SKM-1 treated with dmso at 0.1 percent for 144 hours (cell line): ENCODE results near the gene PRKAR1B.

ENCODE experiments used
- DNase-seq: peaks from one replicate; lab custom pipeline; 2025; ENCODE audit not compliant: unreplicated experiment; lab: John Stamatoyannopoulos, UW

Gene PRKAR1B

GRCh38 chr7:548401-548800 is 178.7 kb downstream of the PRKAR1B start:
- no peak for DNase-seq

- DNase-seq: no peak
Observed at GRCh38 chr7:545470-545869, 181.6 kb downstream of the PRKAR1B start.

GRCh38 chr7:544338-545221 is 182.5 kb downstream of the PRKAR1B start:
- no peak for DNase-seq

- DNase-seq: no peak
Observed at GRCh38 chr7:543501-544337, 183.4 kb downstream of the PRKAR1B start.

- no peak for DNase-seq
Observed at GRCh38 chr7:542713-543500, 184.2 kb downstream of the PRKAR1B start.

- no peak for DNase-seq
Observed at GRCh38 chr7:542131-542712, 184.9 kb downstream of the PRKAR1B start.

GRCh38 chr7:541661-542060 is 185.4 kb downstream of the PRKAR1B start:
- no peak for DNase-seq

GRCh38 chr7:540997-541396 is 186.1 kb downstream of the PRKAR1B start:
- DNase-seq: no peak

GRCh38 chr7:540579-540978 is 186.5 kb downstream of the PRKAR1B start:
- no peak for DNase-seq

- DNase-seq: no peak
Observed at GRCh38 chr7:539731-540411, 187.2 kb downstream of the PRKAR1B start.

- no peak for DNase-seq
Observed at GRCh38 chr7:538764-539685, 188.1 kb downstream of the PRKAR1B start.

GRCh38 chr7:537911-538634 is 189.0 kb downstream of the PRKAR1B start:
- no peak for DNase-seq

- DNase-seq: no peak
Observed at GRCh38 chr7:536231-536630, 190.8 kb downstream of the PRKAR1B start.

GRCh38 chr7:534959-535358 is 192.1 kb downstream of the PRKAR1B start:
- no peak for DNase-seq

- no peak for DNase-seq
Observed at GRCh38 chr7:534075-534474, 193.0 kb downstream of the PRKAR1B start.

- DNase-seq: no peak
Observed at GRCh38 chr7:533266-533665, 193.8 kb downstream of the PRKAR1B start.

GRCh38 chr7:532379-533143 is 194.5 kb downstream of the PRKAR1B start:
- DNase-seq: no peak

- DNase-seq: no peak
Observed at GRCh38 chr7:531777-532176, 195.3 kb downstream of the PRKAR1B start.
